Measurements from ENCODE around the gene DDX56.

GRCh38 chr7:44522315-44522714, 51.4 kb downstream of the DDX56 start:
- TF ChIP-seq CTCF (conservative IDR thresholded peaks at IDR 0.05; ENCODE audit: low read depth, low read length) (no peak), EZH2phosphoT487 (IDR thresholded peaks at IDR 0.05; ENCODE audit: borderline replicate concordance, low read length) (no peak), EZH2 (IDR thresholded peaks at IDR 0.05; ENCODE audit: low read length, unreplicated experiment) (no peak)
